IPS-18a (cell line): Measurements from ENCODE around the gene WDR76.

ENCODE experiments used
- H3K27ac ChIP-seq: one replicate; pipeline ENCODE4 v1.5.1; 2013; ENCODE audit warnings: low read length
- H3K27me3 ChIP-seq: one replicate; pipeline ENCODE4 v1.6.1; 2013; ENCODE audit warnings: mild to moderate bottlenecking, low read length; ENCODE audit not compliant: control insufficient read depth, insufficient read depth
- H3K36me3 ChIP-seq: one replicate; pipeline ENCODE4 v1.6.1; 2013; ENCODE audit warnings: low read depth, low read length; ENCODE audit not compliant: control insufficient read depth
- H3K4me1 ChIP-seq: one replicate; pipeline ENCODE4 v1.6.1; 2013; ENCODE audit warnings: low read depth, low read length; ENCODE audit not compliant: control insufficient read depth
- H3K4me3 ChIP-seq: one replicate; pipeline ENCODE4 v1.5.1; 2013; ENCODE audit warnings: low read length
- H3K9ac ChIP-seq: one replicate; pipeline ENCODE4 v1.6.1; 2013; ENCODE audit warnings: mild to moderate bottlenecking, low read length, moderate library complexity
- H3K9me3 ChIP-seq: one replicate; pipeline ENCODE4 v1.6.1; 2013; ENCODE audit warnings: low read depth, low read length; ENCODE audit not compliant: control insufficient read depth

The WDR76 gene

GRCh38 chr15:43901495-43901894 is 74.7 kb downstream of the WDR76 start:
- H3K4me1 ChIP-seq: peaks cover 8% of the 10 kb centered on the region
- H3K9me3 ChIP-seq: no peaks in the 10 kb centered on the region
- H3K36me3 ChIP-seq: peaks cover 7% of the 10 kb centered on the region
- H3K27me3 ChIP-seq: no peaks in the 10 kb centered on the region
- no peak overlapping the region for H3K4me3 ChIP-seq
- no peak overlapping the region for H3K27ac ChIP-seq
- no peak overlapping the region for H3K9ac ChIP-seq

- no peak overlapping the region for H3K9ac ChIP-seq
- H3K27ac ChIP-seq: no peak overlapping the region
- no peaks in the 10 kb centered on the region for H3K9me3 ChIP-seq
- no peak overlapping the region for H3K4me3 ChIP-seq
- peaks cover 8% of the 10 kb centered on the region for H3K4me1 ChIP-seq
- peaks cover 7% of the 10 kb centered on the region for H3K36me3 ChIP-seq
- H3K27me3 ChIP-seq: no peaks in the 10 kb centered on the region
Observed at GRCh38 chr15:43903864-43904290, 77.1 kb downstream of the WDR76 start.

GRCh38 chr15:43905755-43906154 is 79.0 kb downstream of the WDR76 start:
- no peak overlapping the region for H3K9ac ChIP-seq
- H3K9me3 ChIP-seq: no peaks in the 10 kb centered on the region

GRCh38 chr15:43908516-43909050 is 81.8 kb downstream of the WDR76 start:
- Histone ChIP-seq H3K27ac (no peak overlapping the region), H3K27me3 (no peaks in the 10 kb centered on the region), H3K4me1 (peaks cover 4% of the 10 kb centered on the region), H3K4me3 (no peak overlapping the region), H3K9me3 (no peaks in the 10 kb centered on the region), H3K9ac (no peak overlapping the region), H3K36me3 (peaks cover 4% of the 10 kb centered on the region)

More at GRCh38 chr15:43905755-43906154, 79.0 kb downstream of the WDR76 start:
- Histone ChIP-seq H3K4me1 (peaks cover 8% of the 10 kb centered on the region), H3K27ac (no peak overlapping the region), H3K36me3 (peaks cover 4% of the 10 kb centered on the region), H3K4me3 (no peak overlapping the region), H3K27me3 (no peaks in the 10 kb centered on the region)

GRCh38 chr15:43911235-43911781 is 84.5 kb downstream of the WDR76 start:
- Histone ChIP-seq H3K27ac (no peak overlapping the region), H3K9ac (no peak overlapping the region)

GRCh38 chr15:43912208-43912607 is 85.4 kb downstream of the WDR76 start:
- H3K36me3 ChIP-seq: no peaks in the 10 kb centered on the region
- no peaks in the 10 kb centered on the region for H3K4me1 ChIP-seq
- no peak overlapping the region for H3K27ac ChIP-seq
- H3K9ac ChIP-seq: no peak overlapping the region
- H3K9me3 ChIP-seq: no peaks in the 10 kb centered on the region
- H3K4me3 ChIP-seq: no peak overlapping the region
- no peaks in the 10 kb centered on the region for H3K27me3 ChIP-seq

More at GRCh38 chr15:43911235-43911781, 84.5 kb downstream of the WDR76 start:
- Histone ChIP-seq H3K9me3 (no peaks in the 10 kb centered on the region), H3K27me3 (no peaks in the 10 kb centered on the region), H3K4me3 (no peak overlapping the region), H3K36me3 (no peaks in the 10 kb centered on the region), H3K4me1 (no peaks in the 10 kb centered on the region)

- Histone ChIP-seq H3K9me3 (no peaks in the 10 kb centered on the region), H3K9ac (no peak overlapping the region), H3K4me3 (no peak overlapping the region), H3K4me1 (no peaks in the 10 kb centered on the region), H3K36me3 (no peaks in the 10 kb centered on the region), H3K27ac (no peak overlapping the region), H3K27me3 (no peaks in the 10 kb centered on the region)
Observed at GRCh38 chr15:43913026-43913780, 86.4 kb downstream of the WDR76 start.

GRCh38 chr15:43913941-43914340 is 87.1 kb downstream of the WDR76 start:
- no peak overlapping the region for H3K4me3 ChIP-seq
- no peaks in the 10 kb centered on the region for H3K4me1 ChIP-seq
- no peaks in the 10 kb centered on the region for H3K9me3 ChIP-seq
- H3K27ac ChIP-seq: no peak overlapping the region
- H3K36me3 ChIP-seq: no peaks in the 10 kb centered on the region
- no peak overlapping the region for H3K9ac ChIP-seq
- H3K27me3 ChIP-seq: no peaks in the 10 kb centered on the region

GRCh38 chr15:43915631-43916325 is 89.0 kb downstream of the WDR76 start:
- no peaks in the 10 kb centered on the region for H3K27me3 ChIP-seq
- H3K9me3 ChIP-seq: no peaks in the 10 kb centered on the region
- peaks cover 13% of the 10 kb centered on the region for H3K4me1 ChIP-seq
- no peak overlapping the region for H3K27ac ChIP-seq
- no peaks in the 10 kb centered on the region for H3K36me3 ChIP-seq
- no peak overlapping the region for H3K9ac ChIP-seq
- no peak overlapping the region for H3K4me3 ChIP-seq

GRCh38 chr15:43916326-43916660 is 89.5 kb downstream of the WDR76 start:
- H3K9ac ChIP-seq: no peak overlapping the region
- no peaks in the 10 kb centered on the region for H3K9me3 ChIP-seq
- no peak overlapping the region for H3K27ac ChIP-seq
- no peak overlapping the region for H3K4me3 ChIP-seq
- no peaks in the 10 kb centered on the region for H3K36me3 ChIP-seq
- H3K27me3 ChIP-seq: no peaks in the 10 kb centered on the region
- peaks cover 18% of the 10 kb centered on the region for H3K4me1 ChIP-seq
